H1 (cell line): ENCODE results near the gene SLC39A11. TPM values are rescaled to one million over a fixed set of nuclear protein-coding genes. Genes with fewer than 3 reads are reported as not detected.

Experiments
- CTCF ChIA-PET: fragments of 300-600 bp; sonication (Branson Sonifier 250); formaldehyde crosslinking; loops from one replicate; lab custom pipeline; 2021; ENCODE audit not compliant: partially characterized antibody; lab: Charles Lee
- POLR2A ChIA-PET: fragments of 300-600 bp; sonication (Branson Sonifier 250); formaldehyde crosslinking; loops from one replicate; lab custom pipeline; 2021; ENCODE audit warnings: inconsistent platforms; ENCODE audit not compliant: partially characterized antibody; lab: Charles Lee
- DNase-seq, 2 experiments: peaks; one replicate each; pipeline versions ENCODE4 v3.0.0 to v3.0.0-alpha.2; 2010 to 2022; ENCODE audit warnings: low spot score in 2 of 2, low read depth in 1 of 2, mixed read lengths in 1 of 2
- FAIRE-seq: peaks from 2 replicates; lab custom pipeline; 2011; peaks lifted over from hg19 to GRCh38; lab: Jason Lieb, UNC
- H2AFZ ChIP-seq: 2 replicates; pipeline ENCODE4 v1.8.1; 2012; ENCODE audit warnings: low read length, inconsistent platforms
- H2AK5ac ChIP-seq: 2 replicates; pipeline ENCODE4 v1.6.1; 2013; ENCODE audit warnings: low read depth, low read length
- H2BK120ac ChIP-seq: replicated peaks from 2 replicates; pipeline ENCODE3; 2013; ENCODE audit warnings: low read depth, low read length, inconsistent platforms
- H2BK12ac ChIP-seq: 2 replicates; pipeline ENCODE4 v1.6.1; 2013; ENCODE audit warnings: low read depth, low read length
- H2BK15ac ChIP-seq: 2 replicates; pipeline ENCODE4 v1.6.1; 2013; ENCODE audit warnings: low read length
- H2BK20ac ChIP-seq: 2 replicates; pipeline ENCODE4 v1.6.1; 2013; ENCODE audit warnings: low read length
- H2BK5ac ChIP-seq: 2 replicates; pipeline ENCODE4 v1.6.1; 2013; ENCODE audit warnings: low read depth, low read length
- H3K14ac ChIP-seq: 2 replicates; pipeline ENCODE4 v1.6.1; 2013; ENCODE audit warnings: inconsistent platforms; ENCODE audit not compliant: insufficient read length
- H3K18ac ChIP-seq: 2 replicates; pipeline ENCODE4 v1.6.1; 2013; ENCODE audit warnings: low read length; ENCODE audit errors: extremely low read depth
- H3K23ac ChIP-seq: 2 replicates; pipeline ENCODE4 v1.6.1; 2013; ENCODE audit warnings: inconsistent platforms; ENCODE audit not compliant: insufficient read length
- H3K23me2 ChIP-seq: 2 replicates; pipeline ENCODE4 v1.6.1; 2013; ENCODE audit warnings: low read depth, low read length
- H3K27ac ChIP-seq: 2 replicates; pipeline ENCODE4 v1.6.1; 2011; ENCODE audit warnings: low read depth, low read length, inconsistent platforms
- H3K27me3 ChIP-seq, 4 experiments: replicated peaks in 1 of 4; 1 replicate in 1 of 4; 2 replicates in 3 of 4; pipeline versions ENCODE4 v1.6.1 to v1.8.1; 2011 to 2013; ENCODE audit warnings: low read length in 3 of 4, mild to moderate bottlenecking in 3 of 4, inconsistent platforms in 2 of 4, mixed read lengths in 2 of 4, moderate library complexity in 1 of 4; ENCODE audit not compliant: control insufficient read depth in 3 of 4, insufficient read depth in 3 of 4; ENCODE audit errors: extremely low read depth in 1 of 4
- H3K36me3 ChIP-seq, 4 experiments: 2 replicates each; pipeline versions ENCODE4 v1.6.1 to v1.8.1; 2011 to 2013; ENCODE audit warnings: mild to moderate bottlenecking in 4 of 4, low read length in 3 of 4, moderate library complexity in 2 of 4, control low read depth in 1 of 4, inconsistent platforms in 1 of 4; ENCODE audit not compliant: insufficient read depth in 4 of 4, control insufficient read depth in 2 of 4
- H3K4ac ChIP-seq: replicated peaks from 2 replicates; pipeline ENCODE3; 2013; ENCODE audit warnings: low read length, low read depth, mixed read lengths, inconsistent platforms; ENCODE audit not compliant: insufficient read length
- H3K4me1 ChIP-seq, 4 experiments: replicated peaks in 1 of 4; 1 replicate in 1 of 4; 2 replicates in 3 of 4; pipeline versions ENCODE4 v1.6.1 to v1.8.1; 2011 to 2013; ENCODE audit warnings: low read length in 3 of 4, inconsistent platforms in 2 of 4, mixed read lengths in 1 of 4; ENCODE audit not compliant: insufficient read depth in 4 of 4, control insufficient read depth in 3 of 4
- H3K4me2 ChIP-seq, 2 experiments: 2 replicates each; pipeline versions ENCODE4 v1.6.1 to v1.8.1; 2011 to 2013; ENCODE audit warnings: low read depth in 2 of 2, low read length in 2 of 2, control low read depth in 1 of 2, inconsistent platforms in 1 of 2, mild to moderate bottlenecking in 1 of 2; ENCODE audit not compliant: insufficient read depth in 1 of 2
- H3K4me3 ChIP-seq, 4 experiments: fragments of 200-600, 300-600 bp in 1 of 4; sonication (generic), shearing (Covaris generic), sonication (Bioruptor Twin) in 1 of 4; 2 replicates each; pipeline versions ENCODE4 v1.5.1 to v1.8.1; 2011 to 2016; ENCODE audit warnings: low read length in 4 of 4, low read depth in 3 of 4, control low read depth in 2 of 4, inconsistent platforms in 2 of 4, mild to moderate bottlenecking in 2 of 4, mixed read lengths in 1 of 4, moderate library complexity in 1 of 4; ENCODE audit not compliant: insufficient read depth in 2 of 4; ENCODE audit errors: extremely low read depth in 1 of 4
- H3K56ac ChIP-seq: replicated peaks from 2 replicates; pipeline ENCODE3; 2013; ENCODE audit warnings: low read depth, mild to moderate bottlenecking, mixed read lengths, low read length, inconsistent platforms; ENCODE audit not compliant: insufficient read length
- H3K79me1 ChIP-seq: 2 replicates; pipeline ENCODE4 v1.6.1; 2013; ENCODE audit warnings: low read depth, low read length, control low read depth
- H3K79me2 ChIP-seq, 2 experiments: 2 replicates each; pipeline versions ENCODE4 v1.6.1 to v1.8.1; 2012 to 2013; ENCODE audit warnings: low read length in 2 of 2, mild to moderate bottlenecking in 2 of 2, inconsistent platforms in 1 of 2; ENCODE audit not compliant: insufficient read depth in 2 of 2, control insufficient read depth in 1 of 2
- H3K9ac ChIP-seq, 4 experiments: replicated peaks in 1 of 4; 1 replicate in 1 of 4; 2 replicates in 3 of 4; pipeline versions ENCODE4 v1.6.1 to v1.8.1; 2011 to 2013; ENCODE audit warnings: low read depth in 3 of 4, low read length in 3 of 4, control low read depth in 2 of 4, mild to moderate bottlenecking in 2 of 4, moderate library complexity in 2 of 4, inconsistent platforms in 1 of 4; ENCODE audit errors: extremely low read depth in 1 of 4
- H3K9me3 ChIP-seq, 2 experiments: 2 replicates each; pipeline versions ENCODE4 v1.6.1 to v1.8.1; 2012 to 2013; ENCODE audit warnings: mild to moderate bottlenecking in 2 of 2, moderate library complexity in 2 of 2, control low read depth in 1 of 2, inconsistent platforms in 1 of 2, low read depth in 1 of 2, low read length in 1 of 2, mixed read lengths in 1 of 2; ENCODE audit not compliant: insufficient read depth in 2 of 2
- H4K20me1 ChIP-seq, 2 experiments: replicated peaks in 1 of 2; 2 replicates each; pipeline versions ENCODE3 to v1.8.1; 2011 to 2013; ENCODE audit warnings: inconsistent platforms in 2 of 2, low read length in 2 of 2, mild to moderate bottlenecking in 1 of 2; ENCODE audit not compliant: insufficient read depth in 2 of 2, control insufficient read depth in 1 of 2
- H4K5ac ChIP-seq: 2 replicates; pipeline ENCODE4 v1.6.1; 2013; ENCODE audit warnings: low read length, low read depth, mixed read lengths, inconsistent platforms; ENCODE audit not compliant: insufficient read length
- H4K8ac ChIP-seq: 2 replicates; pipeline ENCODE4 v1.8.0; 2013; ENCODE audit warnings: mild to moderate bottlenecking, moderate library complexity, low read length, inconsistent platforms; ENCODE audit not compliant: insufficient read depth; ENCODE audit errors: extremely low read depth
- H4K91ac ChIP-seq: replicated peaks from 2 replicates; pipeline ENCODE3; 2013; ENCODE audit warnings: low read length, mixed read lengths, inconsistent platforms; ENCODE audit not compliant: insufficient read length
- ASH2L ChIP-seq: fragments of 200-600, 300-600 bp; sonication (generic); IDR thresholded peaks from one replicate; pipeline ENCODE4 v1.7.1; 2017; ENCODE audit warnings: low read length
- BACH1 ChIP-seq: IDR thresholded peaks from 2 replicates; pipeline ENCODE4 v1.6.1; 2012; ENCODE audit warnings: low read length, improper control_type of control experiment
- CBX5 ChIP-seq: fragments of 300-800, 300-1000 bp; sonication (generic); IDR thresholded peaks from 2 replicates; pipeline ENCODE4 v1.7.1; 2016; ENCODE audit warnings: antibody characterized with exemption, low read length, low read depth
- CHD1 ChIP-seq: IDR thresholded peaks from 2 replicates; pipeline ENCODE4 v1.6.1; 2012; ENCODE audit warnings: low read depth, low read length, improper control_type of control experiment
- CHD2 ChIP-seq: IDR thresholded peaks from 2 replicates; pipeline ENCODE4 v1.6.1; 2012; ENCODE audit warnings: low read length, improper control_type of control experiment
- POLR2A ChIP-seq, 2 experiments: IDR thresholded peaks; 1 replicate in 1 of 2; 2 replicates in 1 of 2; pipeline ENCODE4 v1.6.1; 2011; ENCODE audit warnings: low read depth in 2 of 2, low read length in 2 of 2, mild to moderate bottlenecking in 2 of 2; ENCODE audit errors: control extremely low read depth in 1 of 2
- RAD21 ChIP-seq, 2 experiments: IDR thresholded peaks in 1 of 2; conservative IDR thresholded peaks in 1 of 2; 2 replicates each; pipeline ENCODE4 v1.6.1; 2011; ENCODE audit warnings: low read depth in 2 of 2, low read length in 2 of 2, improper control_type of control experiment in 1 of 2, inconsistent platforms in 1 of 2, mild to moderate bottlenecking in 1 of 2, moderate library complexity in 1 of 2
- RXRA ChIP-seq: IDR thresholded peaks from 2 replicates; pipeline ENCODE4 v1.6.1; 2011; ENCODE audit warnings: low read depth, mild to moderate bottlenecking, low read length, moderate library complexity; ENCODE audit not compliant: insufficient read depth
- SAP30 ChIP-seq: fragments of 300-600 bp; sonication (generic); IDR thresholded peaks from 2 replicates; pipeline ENCODE4 v1.7.1; 2012; ENCODE audit warnings: low read length, moderate library complexity, mild to moderate bottlenecking, inconsistent platforms; ENCODE audit not compliant: insufficient read depth, insufficient replicate concordance
- SUZ12 ChIP-seq: fragments of 200-600 bp; sonication (generic); IDR thresholded peaks from 2 replicates; pipeline ENCODE4 v1.6.1; 2012; ENCODE audit warnings: mild to moderate bottlenecking, inconsistent platforms, low read length, moderate library complexity, mixed read lengths
- WGBS, 2 experiments: shearing (Covaris generic) in 1 of 2; methylation state at CpG; one replicate each; pipeline versions ENCODE4 v1.1.6 to v1.1.7; 2013 to 2015; ENCODE audit warnings: low lambda C conversion rate in 2 of 2, mixed read lengths in 2 of 2, inconsistent platforms in 1 of 2, low coverage in 1 of 2, missing lambda C conversion rate in 1 of 2; ENCODE audit not compliant: insufficient replicate concordance in 2 of 2, insufficient coverage in 1 of 2, insufficient read length in 1 of 2; ENCODE audit errors: extremely low coverage in 1 of 2, missing lambda C conversion rate in 1 of 2; 5-methylcytosine and 5-hydroxymethylcytosine counted together
- polyA plus RNA-seq, 7 experiments: library from polyadenylated mRNA; depleted of rRNA in 3 of 7; stranded (reverse) in 5 of 7; unstranded in 2 of 7; fragments of >200 nt in 5 of 7; fragments of 200-250 nt in 2 of 7; gene quantifications; 1 replicate in 5 of 7; 2 replicates in 1 of 7; 4 replicates in 1 of 7; pipeline versions ENCODE4 v1.2.1 to v1.2.3, GENCODE V29; 2011 to 2013; ENCODE audit warnings: missing spikeins in 2 of 7, mixed read lengths in 2 of 7
- total RNA-seq: library from RNA; stranded (reverse); fragmentation: NEBNext Ultra II Directional; extraction: Animal tissue kit (Norgen Biotek cat#: 25700); gene quantifications from 2 replicates; pipeline ENCODE4 v1.2.1, GENCODE V29; 2021
- TF ChIP-seq, protein P1 (sequence below): IDR thresholded peaks from 2 replicates; pipeline ENCODE4 v1.6.1; 2012; ENCODE audit warnings: inconsistent platforms
- TF ChIP-seq, protein P2 (sequence below): IDR thresholded peaks from 2 replicates; pipeline ENCODE4 v1.6.1; 2011; ENCODE audit warnings: low read depth, mild to moderate bottlenecking, low read length; ENCODE audit not compliant: insufficient read depth

Gene SLC39A11
- total and polyA plus RNA-seq, 2 of the 8 experiments (the other 6 are each of a cell fraction or from before 2014, with no cell fraction given) = 12.2 to 19.6 TPM

- H3K56ac ChIP-seq = no peak overlapping the region
- no peaks in the 10 kb centered on the region for H3K79me1 ChIP-seq
- no peak overlapping the region for H4K8ac ChIP-seq
- no peak overlapping the region for H3K18ac ChIP-seq
- POLR2A ChIA-PET = no interaction called here
- no peaks in the 10 kb centered on the region for H4K20me1 ChIP-seq
- H2BK5ac ChIP-seq = no peak overlapping the region
- H3K4me1 ChIP-seq = peaks cover 0 to 11% (median 2%) of the 10 kb centered on the region in 4 experiments; a peak in 4 of 7 replicates
- H3K4me3 ChIP-seq = no peak overlapping the region
- H3K79me2 ChIP-seq = no peaks in the 10 kb centered on the region
- H4K91ac ChIP-seq = no peak overlapping the region
- H2AFZ ChIP-seq = no peak overlapping the region
- H2BK120ac ChIP-seq = no peak overlapping the region
- H3K9me3 ChIP-seq = peaks cover 0 to 2% of the 10 kb centered on the region in 2 experiments; a peak in 1 of 4 replicates
- DNase-seq (no peak), FAIRE-seq (no peak)
- no peak overlapping the region for H3K14ac ChIP-seq
- no peak overlapping the region for H3K4ac ChIP-seq
- CTCF ChIA-PET = interaction anchor here (0.6 to 7.2 kb wide), 6 partner anchors 10 to 766 kb away, joined by 3 to 71 read pairs (median 4); no protein-coding TSS in a partner anchor
- H3K27me3 ChIP-seq = no peaks in the 10 kb centered on the region
- H4K5ac ChIP-seq = no peak overlapping the region
- 94% methylated on average over 23 of the region's 23 CpGs; no CpG with 5 or more reads in 1 of the 2 experiments for WGBS, 2 experiments
- H3K23me2 ChIP-seq = no peaks in the 10 kb centered on the region
- no peaks in the 10 kb centered on the region for H3K36me3 ChIP-seq
- no peak overlapping the region for H2BK15ac ChIP-seq
- no peak overlapping the region for H3K9ac ChIP-seq
- no peak overlapping the region for H3K4me2 ChIP-seq
- H3K27ac ChIP-seq = no peak overlapping the region
- H2BK12ac ChIP-seq = no peak overlapping the region
- H3K23ac ChIP-seq = no peak overlapping the region
- TF ChIP-seq BACH1 = no peak
- TF ChIP-seq, protein P1, sequence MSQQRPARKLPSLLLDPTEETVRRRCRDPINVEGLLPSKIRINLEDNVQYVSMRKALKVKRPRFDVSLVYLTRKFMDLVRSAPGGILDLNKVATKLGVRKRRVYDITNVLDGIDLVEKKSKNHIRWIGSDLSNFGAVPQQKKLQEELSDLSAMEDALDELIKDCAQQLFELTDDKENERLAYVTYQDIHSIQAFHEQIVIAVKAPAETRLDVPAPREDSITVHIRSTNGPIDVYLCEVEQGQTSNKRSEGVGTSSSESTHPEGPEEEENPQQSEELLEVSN = no peak
- no peak for TF ChIP-seq SAP30
- no peak for TF ChIP-seq CHD2
- TF ChIP-seq CHD1 = no peak
- no peak for TF ChIP-seq RXRA
- no peak for TF ChIP-seq SUZ12
- TF ChIP-seq, protein P2, sequence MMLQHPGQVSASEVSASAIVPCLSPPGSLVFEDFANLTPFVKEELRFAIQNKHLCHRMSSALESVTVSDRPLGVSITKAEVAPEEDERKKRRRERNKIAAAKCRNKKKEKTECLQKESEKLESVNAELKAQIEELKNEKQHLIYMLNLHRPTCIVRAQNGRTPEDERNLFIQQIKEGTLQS = no peak
- TF ChIP-seq ASH2L = no peak
- TF ChIP-seq CBX5 = no peak
- no peak for TF ChIP-seq POLR2A (IDR thresholded peaks at IDR 0.05; ENCODE audit: control extremely low read depth in 1 of 2, low read depth in 2 of 2, low read length in 2 of 2)
- TF ChIP-seq RAD21 (IDR thresholded peaks at IDR 0.05 in 1 of 2, conservative IDR thresholded peaks at IDR 0.05 in 1 of 2; ENCODE audit: low read depth in 2 of 2, low read length in 2 of 2) = no peak
- H2AK5ac ChIP-seq = no peak overlapping the region
- no peak overlapping the region for H2BK20ac ChIP-seq
Observed at GRCh38 chr17:72715906-72716572, 376.4 kb downstream of the SLC39A11 start.
